Measurements from ENCODE around the gene PTGS1.
"Not testable (repeated sequence)": the region's sequence is repeated elsewhere in the genome, so short reads cannot be mapped to it uniquely, and the experiment has no call there.

The PTGS1 gene

GRCh38 chr9:122402403-122402871, 31.6 kb downstream of the PTGS1 start:
- DNase-seq (ENCODE audit: low read depth), result peak; percentile 98
- Histone ChIP-seq H3K4me3 (ENCODE audit: low read length) (no peak overlapping the region), H3K9me3 (ENCODE audit: control insufficient read depth, low read length) (peaks cover 4% of the 10 kb centered on the region), H3K27me3 (replicated peaks; ENCODE audit: control insufficient read depth, insufficient read depth, low read length) (no peaks in the 10 kb centered on the region), H3K9ac (ENCODE audit: low read length) (peak overlapping the region; percentile 37), H3K36me3 (ENCODE audit: control insufficient read depth, insufficient read depth, low read length, severe bottlenecking) (no peaks in the 10 kb centered on the region), H3K4me1 (ENCODE audit: control insufficient read depth, insufficient read depth, low read length) (peaks cover 17% of the 10 kb centered on the region)

GRCh38 chr9:122402874-122403273, 32.0 kb downstream of the PTGS1 start:
- Histone ChIP-seq H3K4me3 (ENCODE audit: low read length) (no peak overlapping the region), H3K9me3 (ENCODE audit: control insufficient read depth, low read length) (peaks cover 4% of the 10 kb centered on the region), H3K36me3 (ENCODE audit: control insufficient read depth, insufficient read depth, low read length, severe bottlenecking) (no peaks in the 10 kb centered on the region), H3K9ac (ENCODE audit: low read length) (peak overlapping the region; percentile 37), H3K27me3 (replicated peaks; ENCODE audit: control insufficient read depth, insufficient read depth, low read length) (no peaks in the 10 kb centered on the region), H3K4me1 (ENCODE audit: control insufficient read depth, insufficient read depth, low read length) (peaks cover 17% of the 10 kb centered on the region)
- DNase-seq (ENCODE audit: low read depth), result peak; percentile 45

GRCh38 chr9:122403381-122404000, 32.7 kb downstream of the PTGS1 start:
- peak; percentile 61 for DNase-seq (ENCODE audit: low read depth)
- no peaks in the 10 kb centered on the region for H3K36me3 ChIP-seq (ENCODE audit: control insufficient read depth, insufficient read depth, low read length, severe bottlenecking)
- peaks cover 17% of the 10 kb centered on the region for H3K4me1 ChIP-seq (ENCODE audit: control insufficient read depth, insufficient read depth, low read length)
- H3K4me3 ChIP-seq (ENCODE audit: low read length), result no peak overlapping the region
- peaks cover 4% of the 10 kb centered on the region for H3K9me3 ChIP-seq (ENCODE audit: control insufficient read depth, low read length)
- H3K9ac ChIP-seq (ENCODE audit: low read length), result no peak overlapping the region
- H3K27me3 ChIP-seq (replicated peaks; ENCODE audit: control insufficient read depth, insufficient read depth, low read length), result no peaks in the 10 kb centered on the region

GRCh38 chr9:122405304-122406069, 34.7 kb downstream of the PTGS1 start:
- not testable (repeated sequence) for H3K4me3 ChIP-seq (ENCODE audit: low read length); DNase-seq (ENCODE audit: low read depth); H3K36me3 ChIP-seq (ENCODE audit: control insufficient read depth, insufficient read depth, low read length, severe bottlenecking)

GRCh38 chr9:122406070-122406890, 35.5 kb downstream of the PTGS1 start:
- H3K9me3 ChIP-seq (ENCODE audit: control insufficient read depth, low read length), result no peaks in the 10 kb centered on the region
- H3K4me1 ChIP-seq (ENCODE audit: control insufficient read depth, insufficient read depth, low read length), result peaks cover 17% of the 10 kb centered on the region
- DNase-seq (ENCODE audit: low read depth), result no peak
- H3K27me3 ChIP-seq (replicated peaks; ENCODE audit: control insufficient read depth, insufficient read depth, low read length), result no peaks in the 10 kb centered on the region
- no peak overlapping the region for H3K9ac ChIP-seq (ENCODE audit: low read length)
- H3K36me3 ChIP-seq (ENCODE audit: control insufficient read depth, insufficient read depth, low read length, severe bottlenecking), result no peaks in the 10 kb centered on the region
- no peak overlapping the region for H3K4me3 ChIP-seq (ENCODE audit: low read length)

More at GRCh38 chr9:122405304-122406069, 34.7 kb downstream of the PTGS1 start:
- H3K9ac ChIP-seq (ENCODE audit: low read length); H3K9me3 ChIP-seq (ENCODE audit: control insufficient read depth, low read length); H3K27me3 ChIP-seq (replicated peaks; ENCODE audit: control insufficient read depth, insufficient read depth, low read length): not testable (repeated sequence)
- peaks cover 17% of the 10 kb centered on the region for H3K4me1 ChIP-seq (ENCODE audit: control insufficient read depth, insufficient read depth, low read length)

- H3K4me1 ChIP-seq (ENCODE audit: control insufficient read depth, insufficient read depth, low read length); H3K9ac ChIP-seq (ENCODE audit: low read length); H3K4me3 ChIP-seq (ENCODE audit: low read length); DNase-seq (ENCODE audit: low read depth); H3K36me3 ChIP-seq (ENCODE audit: control insufficient read depth, insufficient read depth, low read length, severe bottlenecking); H3K27me3 ChIP-seq (replicated peaks; ENCODE audit: control insufficient read depth, insufficient read depth, low read length); H3K9me3 ChIP-seq (ENCODE audit: control insufficient read depth, low read length): not testable (repeated sequence)
Measured at GRCh38 chr9:122414108-122414507, 43.3 kb downstream of the PTGS1 start.

- Histone ChIP-seq H3K4me1 (ENCODE audit: control insufficient read depth, insufficient read depth, low read length) (peaks cover 3% of the 10 kb centered on the region), H3K36me3 (ENCODE audit: control insufficient read depth, insufficient read depth, low read length, severe bottlenecking) (no peaks in the 10 kb centered on the region), H3K27me3 (replicated peaks; ENCODE audit: control insufficient read depth, insufficient read depth, low read length) (no peaks in the 10 kb centered on the region), H3K9me3 (ENCODE audit: control insufficient read depth, low read length) (peaks cover 21% of the 10 kb centered on the region), H3K9ac (ENCODE audit: low read length) (no peak overlapping the region), H3K4me3 (ENCODE audit: low read length) (no peak overlapping the region)
- DNase-seq (ENCODE audit: low read depth), result peak; percentile 65
Measured at GRCh38 chr9:122418016-122418415, 47.2 kb downstream of the PTGS1 start.

GRCh38 chr9:122420315-122420714, 49.5 kb downstream of the PTGS1 start:
- H3K36me3 ChIP-seq (ENCODE audit: control insufficient read depth, insufficient read depth, low read length, severe bottlenecking), result no peaks in the 10 kb centered on the region
- peaks cover 3% of the 10 kb centered on the region for H3K4me1 ChIP-seq (ENCODE audit: control insufficient read depth, insufficient read depth, low read length)
- H3K4me3 ChIP-seq (ENCODE audit: low read length), result no peak overlapping the region
- no peaks in the 10 kb centered on the region for H3K27me3 ChIP-seq (replicated peaks; ENCODE audit: control insufficient read depth, insufficient read depth, low read length)
- peaks cover 21% of the 10 kb centered on the region for H3K9me3 ChIP-seq (ENCODE audit: control insufficient read depth, low read length)
- no peak for DNase-seq (ENCODE audit: low read depth)
- H3K9ac ChIP-seq (ENCODE audit: low read length), result no peak overlapping the region

- no peak overlapping the region for H3K9ac ChIP-seq (ENCODE audit: low read length)
- no peak for DNase-seq (ENCODE audit: low read depth)
- no peaks in the 10 kb centered on the region for H3K36me3 ChIP-seq (ENCODE audit: control insufficient read depth, insufficient read depth, low read length, severe bottlenecking)
- peaks cover 3% of the 10 kb centered on the region for H3K4me1 ChIP-seq (ENCODE audit: control insufficient read depth, insufficient read depth, low read length)
- peaks cover 2% of the 10 kb centered on the region for H3K9me3 ChIP-seq (ENCODE audit: control insufficient read depth, low read length)
- H3K27me3 ChIP-seq (replicated peaks; ENCODE audit: control insufficient read depth, insufficient read depth, low read length), result no peaks in the 10 kb centered on the region
- no peak overlapping the region for H3K4me3 ChIP-seq (ENCODE audit: low read length)
Measured at GRCh38 chr9:122425087-122425486, 54.3 kb downstream of the PTGS1 start.

- no peak for DNase-seq (ENCODE audit: low read depth)
- Histone ChIP-seq H3K36me3 (ENCODE audit: control insufficient read depth, insufficient read depth, low read length, severe bottlenecking) (no peaks in the 10 kb centered on the region), H3K9ac (ENCODE audit: low read length) (no peak overlapping the region), H3K9me3 (ENCODE audit: control insufficient read depth, low read length) (no peaks in the 10 kb centered on the region), H3K27me3 (replicated peaks; ENCODE audit: control insufficient read depth, insufficient read depth, low read length) (no peaks in the 10 kb centered on the region), H3K4me1 (ENCODE audit: control insufficient read depth, insufficient read depth, low read length) (no peaks in the 10 kb centered on the region), H3K4me3 (ENCODE audit: low read length) (no peak overlapping the region)
Measured at GRCh38 chr9:122426723-122427122, 55.9 kb downstream of the PTGS1 start.

- H3K9ac ChIP-seq (ENCODE audit: low read length), result no peak overlapping the region
- DNase-seq (ENCODE audit: low read depth), result no peak
- H3K9me3 ChIP-seq (ENCODE audit: control insufficient read depth, low read length), result peaks cover 7% of the 10 kb centered on the region
- H3K4me3 ChIP-seq (ENCODE audit: low read length), result no peak overlapping the region
- peaks cover 41% of the 10 kb centered on the region for H3K4me1 ChIP-seq (ENCODE audit: control insufficient read depth, insufficient read depth, low read length)
- H3K27me3 ChIP-seq (replicated peaks; ENCODE audit: control insufficient read depth, insufficient read depth, low read length), result no peaks in the 10 kb centered on the region
- H3K36me3 ChIP-seq (ENCODE audit: control insufficient read depth, insufficient read depth, low read length, severe bottlenecking), result no peaks in the 10 kb centered on the region
Measured at GRCh38 chr9:122442568-122442967, 71.7 kb downstream of the PTGS1 start.

Measured in adipocyte (in vitro differentiated cells).